ENCODE data around the gene TNFSF13.
"Not testable (repeated sequence)": the region's sequence is repeated elsewhere in the genome, so short reads cannot be mapped to it uniquely, and the experiment has no call there.

The TNFSF13 gene

DNA sequence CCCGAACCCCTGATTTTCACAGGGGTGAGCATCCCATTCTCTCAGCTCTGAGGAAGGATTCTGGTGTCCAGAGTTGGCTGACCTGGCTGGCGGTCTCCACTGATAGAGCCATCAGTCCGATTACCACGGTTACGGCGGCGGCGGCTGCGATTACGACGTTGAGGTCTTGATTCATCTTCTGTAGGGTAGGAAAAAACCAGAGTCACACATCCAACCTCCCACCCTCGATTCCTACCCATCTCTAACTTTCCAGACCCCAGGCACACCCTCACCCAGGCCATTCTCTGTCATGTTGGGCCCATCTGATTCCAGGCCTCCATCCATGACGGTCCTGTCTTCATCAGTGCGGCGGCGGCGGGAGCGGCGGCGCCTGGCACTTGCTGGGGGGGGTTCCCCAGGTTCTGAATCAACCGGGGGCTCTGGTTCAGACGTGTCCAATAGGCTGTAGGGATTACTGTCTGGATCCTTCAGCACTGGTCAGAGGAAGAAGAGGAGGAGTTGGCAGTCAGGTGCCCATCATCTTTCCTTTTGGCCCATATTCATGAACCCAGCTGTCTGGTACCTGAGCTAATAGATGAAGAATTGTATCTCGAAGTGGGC lies 34.0 kb downstream of the TNFSF13 start:
- no peak overlapping the region for H3K27ac ChIP-seq
- TF ChIP-seq, protein P1, sequence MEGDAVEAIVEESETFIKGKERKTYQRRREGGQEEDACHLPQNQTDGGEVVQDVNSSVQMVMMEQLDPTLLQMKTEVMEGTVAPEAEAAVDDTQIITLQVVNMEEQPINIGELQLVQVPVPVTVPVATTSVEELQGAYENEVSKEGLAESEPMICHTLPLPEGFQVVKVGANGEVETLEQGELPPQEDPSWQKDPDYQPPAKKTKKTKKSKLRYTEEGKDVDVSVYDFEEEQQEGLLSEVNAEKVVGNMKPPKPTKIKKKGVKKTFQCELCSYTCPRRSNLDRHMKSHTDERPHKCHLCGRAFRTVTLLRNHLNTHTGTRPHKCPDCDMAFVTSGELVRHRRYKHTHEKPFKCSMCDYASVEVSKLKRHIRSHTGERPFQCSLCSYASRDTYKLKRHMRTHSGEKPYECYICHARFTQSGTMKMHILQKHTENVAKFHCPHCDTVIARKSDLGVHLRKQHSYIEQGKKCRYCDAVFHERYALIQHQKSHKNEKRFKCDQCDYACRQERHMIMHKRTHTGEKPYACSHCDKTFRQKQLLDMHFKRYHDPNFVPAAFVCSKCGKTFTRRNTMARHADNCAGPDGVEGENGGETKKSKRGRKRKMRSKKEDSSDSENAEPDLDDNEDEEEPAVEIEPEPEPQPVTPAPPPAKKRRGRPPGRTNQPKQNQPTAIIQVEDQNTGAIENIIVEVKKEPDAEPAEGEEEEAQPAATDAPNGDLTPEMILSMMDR (IDR thresholded peaks at IDR 0.05), result no peak
- no peak for DNase-seq (ENCODE audit: low spot score)
- no peak overlapping the region for H3K4me3 ChIP-seq

DNA sequence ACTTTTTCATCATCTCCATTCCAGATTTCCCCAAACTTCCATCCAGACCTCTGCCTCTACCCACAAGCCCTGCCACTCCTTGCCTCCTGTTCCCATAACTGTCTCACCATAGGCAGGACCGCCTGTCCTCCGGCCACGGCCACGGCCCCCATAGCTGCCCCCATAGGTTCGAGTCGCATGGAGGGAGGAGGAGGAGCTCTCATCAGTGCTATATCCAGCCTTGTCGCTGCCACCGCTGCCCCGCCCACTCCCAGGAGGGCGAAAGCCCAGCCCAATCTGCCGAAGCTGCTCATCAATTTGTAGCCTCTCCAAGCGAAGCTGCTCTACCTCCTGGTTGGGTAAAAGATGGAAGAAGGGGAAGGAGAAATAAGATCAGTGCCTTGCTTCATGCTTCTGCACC lies 34.7 kb downstream of the TNFSF13 start:
- no peak for DNase-seq (ENCODE audit: low spot score)
- H3K27ac ChIP-seq, result no peak overlapping the region
- no peak overlapping the region for H3K4me3 ChIP-seq
- TF ChIP-seq, protein P1 (IDR thresholded peaks at IDR 0.05), result no peak

DNA sequence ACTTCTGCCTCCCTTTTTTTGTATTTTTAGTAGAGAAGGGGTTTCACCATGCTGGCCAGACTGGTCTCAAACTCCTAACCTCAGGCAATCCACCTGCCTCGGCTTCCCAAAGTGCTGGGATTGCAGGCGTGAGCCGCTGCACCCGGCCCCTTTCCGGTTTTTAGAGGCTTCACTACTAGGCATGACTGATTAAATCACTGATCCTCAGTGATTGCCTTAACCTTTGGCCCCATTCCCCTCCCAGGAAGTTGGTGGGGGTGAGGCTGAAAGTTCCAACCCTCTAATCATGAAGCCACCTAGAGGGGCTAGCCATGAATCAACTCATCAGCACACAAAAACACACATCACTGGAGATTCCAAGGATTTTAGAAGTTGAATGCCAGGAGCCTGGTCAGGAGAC lies 39.0 kb downstream of the TNFSF13 start:
- not testable (repeated sequence) for DNase-seq (ENCODE audit: low spot score); H3K27ac ChIP-seq; H3K4me3 ChIP-seq

DNA sequence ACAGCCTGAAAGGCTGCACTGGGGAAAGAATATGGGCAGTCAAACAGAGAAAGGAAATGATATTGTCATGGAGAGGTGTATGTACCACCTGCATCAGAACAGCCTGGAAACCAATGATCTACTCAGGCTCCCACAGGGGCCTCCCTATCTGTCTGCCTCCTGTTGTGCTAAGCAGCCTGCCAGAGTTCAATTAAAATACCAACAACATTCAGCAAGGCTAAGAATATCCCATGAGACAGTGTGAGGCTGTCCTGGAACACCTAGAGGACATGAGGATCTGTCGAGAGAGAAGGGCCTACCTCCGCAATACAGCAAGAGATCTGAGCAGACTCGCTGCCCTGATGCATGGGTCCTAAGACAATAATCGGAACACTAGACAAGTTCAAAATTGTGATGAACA lies 47.7 kb downstream of the TNFSF13 start:
- DNase-seq (ENCODE audit: low spot score), result no peak
- TF ChIP-seq, protein P1 (IDR thresholded peaks at IDR 0.05), result no peak
- no peak overlapping the region for H3K4me3 ChIP-seq
- no peak overlapping the region for H3K27ac ChIP-seq

DNA sequence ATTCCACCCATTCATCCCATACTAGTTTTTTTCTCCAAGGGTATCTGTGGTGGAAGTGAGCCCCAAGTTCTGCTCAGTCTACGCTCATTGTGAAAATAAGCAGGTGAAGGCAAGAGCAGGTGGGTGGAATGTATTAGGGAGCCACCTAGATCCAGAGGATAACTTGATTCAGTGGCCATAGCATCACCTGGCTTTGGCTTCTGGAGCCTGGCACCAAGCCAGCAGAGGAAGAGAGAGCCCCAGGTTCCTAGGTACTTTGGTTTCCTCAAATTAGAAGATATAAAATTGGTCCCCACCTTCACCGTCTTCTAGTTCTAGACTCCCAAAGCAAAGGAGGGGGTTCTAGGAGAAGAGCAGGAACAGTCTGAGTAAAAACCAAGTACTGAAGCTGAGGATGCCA lies 52.1 kb downstream of the TNFSF13 start:
- H3K27ac ChIP-seq, result no peak overlapping the region
- DNase-seq (ENCODE audit: low spot score), result no peak

More for the DNA sequence above, 52.1 kb downstream of the TNFSF13 start:
- TF ChIP-seq, protein P1 (IDR thresholded peaks at IDR 0.05), result no peak
- no peak overlapping the region for H3K4me3 ChIP-seq

Measured in coronary artery (tissue), 2 donors.